Thoracic aorta (tissue), 2 donors: ENCODE results near the gene PMEPA1. TPM values are rescaled to one million over a fixed set of nuclear protein-coding genes. Genes with fewer than 3 reads are reported as not detected.

Experiments
- ATAC-seq: fragments of 150-250 bp; one replicate; pipeline ENCODE4 v1.8.0; 2017; ENCODE audit warnings: low read depth; ENCODE audit not compliant: insufficient number of reproducible peaks, low FRiP score
- DNase-seq: peaks from one replicate; pipeline ENCODE4 v3.0.0-alpha.2; 2020; ENCODE audit warnings: low spot score
- H3K27ac ChIP-seq, 2 donors: fragments of 200-600 bp; sonication (generic); 1 replicate in 1 of 2; 2 replicates in 1 of 2; pipeline ENCODE4 v1.5.1; 2016; ENCODE audit warnings: mild to moderate bottlenecking in 2 of 2, moderate library complexity in 2 of 2
- H3K27me3 ChIP-seq: fragments of 200-600 bp; sonication (generic); replicated peaks from 2 replicates; pipeline ENCODE4 v1.6.0; 2016; ENCODE audit warnings: mild to moderate bottlenecking; ENCODE audit not compliant: insufficient read depth
- H3K36me3 ChIP-seq: fragments of 200-600 bp; sonication (generic); one replicate; pipeline ENCODE4 v1.5.1; 2016
- H3K4me1 ChIP-seq, 2 donors: fragments of 200-600 bp; sonication (generic); 1 replicate in 1 of 2; 2 replicates in 1 of 2; pipeline versions ENCODE4 v1.5.1 to v1.6.0; 2016; ENCODE audit warnings: low read depth in 2 of 2, mild to moderate bottlenecking in 1 of 2; ENCODE audit not compliant: control insufficient read depth in 1 of 2
- H3K4me3 ChIP-seq: fragments of 200-600 bp; sonication (generic); 2 replicates; pipeline ENCODE4 v1.5.1; 2016; ENCODE audit warnings: mild to moderate bottlenecking
- H3K9me3 ChIP-seq: fragments of 200-600 bp; sonication (generic); 2 replicates; pipeline ENCODE4 v1.5.1; 2016
- CTCF ChIP-seq: fragments of 200-600 bp; sonication (generic); IDR thresholded peaks from one replicate; pipeline ENCODE4 v1.5.1; 2019; ENCODE audit warnings: antibody characterized with exemption
- total RNA-seq, 2 donors: library from RNA; depleted of rRNA; stranded (reverse); fragments of >200 nt; gene quantifications; one replicate each; pipeline versions ENCODE4 v1.1.0 to v1.2.3, GENCODE V29; 2016

The PMEPA1 gene
- total RNA-seq, 2 donors from 2014 or later, result 68.4 to 104 TPM

- DNase-seq (no peak), ATAC-seq (no peak)
- Histone ChIP-seq H3K9me3 (no peaks in the 10 kb centered on the region), H3K27me3 (no peaks in the 10 kb centered on the region), H3K4me1 (peaks cover 60 to 100% of the 10 kb centered on the region in 2 donors), H3K36me3 (no peaks in the 10 kb centered on the region), H3K4me3 (peak overlapping the region; percentile 30), H3K27ac (peak overlapping the region; percentile 3 to 67)
- no peak for TF ChIP-seq CTCF
Observed at GRCh38 chr20:57682184-57683101, 27.4 kb downstream of the PMEPA1 start.

- ATAC-seq (no peak), DNase-seq (no peak)
- H3K36me3 ChIP-seq, result no peaks in the 10 kb centered on the region
- H3K27me3 ChIP-seq, result no peaks in the 10 kb centered on the region
- no peak for TF ChIP-seq CTCF
- H3K9me3 ChIP-seq, result no peaks in the 10 kb centered on the region
- H3K27ac ChIP-seq, result peak overlapping the region; percentile 3 to 67
- H3K4me1 ChIP-seq, result peaks cover 51 to 100% of the 10 kb centered on the region in 2 donors
- H3K4me3 ChIP-seq, result no peak overlapping the region
Observed at GRCh38 chr20:57680934-57681914, 28.6 kb downstream of the PMEPA1 start.

- ATAC-seq (no peak), DNase-seq (no peak)
- Histone ChIP-seq H3K9me3 (no peaks in the 10 kb centered on the region), H3K4me3 (no peak overlapping the region), H3K27me3 (no peaks in the 10 kb centered on the region), H3K4me1 (peaks cover 41 to 100% of the 10 kb centered on the region in 2 donors), H3K36me3 (no peaks in the 10 kb centered on the region), H3K27ac (no peak overlapping the region)
- no peak for TF ChIP-seq CTCF
Observed at GRCh38 chr20:57680131-57680716, 29.6 kb downstream of the PMEPA1 start.

GRCh38 chr20:57679113-57679512, 30.7 kb downstream of the PMEPA1 start:
- H3K27me3 ChIP-seq, result no peaks in the 10 kb centered on the region
- DNase-seq, result no peak
- no peaks in the 10 kb centered on the region for H3K36me3 ChIP-seq

More at GRCh38 chr20:57679113-57679512, 30.7 kb downstream of the PMEPA1 start:
- H3K4me3 ChIP-seq, result no peak overlapping the region
- TF ChIP-seq CTCF, result no peak
- peaks cover 30 to 100% of the 10 kb centered on the region in 2 donors for H3K4me1 ChIP-seq
- no peaks in the 10 kb centered on the region for H3K9me3 ChIP-seq
- no peak for ATAC-seq
- no peak overlapping the region for H3K27ac ChIP-seq
